ENCODE results near the gene PRAME.

DNA sequence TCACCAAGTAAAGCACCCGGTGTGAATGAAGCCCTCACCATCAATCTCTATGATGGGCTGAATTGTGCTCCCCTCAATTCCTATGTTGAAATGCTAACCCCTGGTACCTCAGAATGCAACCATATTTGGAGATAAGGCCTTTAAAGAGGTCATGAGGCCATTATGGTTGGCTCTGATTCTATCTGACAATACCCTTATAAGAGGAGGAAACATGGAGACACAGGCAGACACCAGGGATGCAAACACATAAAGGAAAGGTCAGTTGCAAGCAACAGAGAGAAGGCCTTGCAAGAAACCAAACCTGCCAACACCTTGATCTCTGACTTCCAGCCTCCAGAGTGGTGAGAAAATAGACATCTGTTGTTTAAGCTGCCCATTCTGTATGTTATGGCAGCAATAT, 25.6 kb downstream of the PRAME start:
- TF ChIP-seq, protein P1, sequence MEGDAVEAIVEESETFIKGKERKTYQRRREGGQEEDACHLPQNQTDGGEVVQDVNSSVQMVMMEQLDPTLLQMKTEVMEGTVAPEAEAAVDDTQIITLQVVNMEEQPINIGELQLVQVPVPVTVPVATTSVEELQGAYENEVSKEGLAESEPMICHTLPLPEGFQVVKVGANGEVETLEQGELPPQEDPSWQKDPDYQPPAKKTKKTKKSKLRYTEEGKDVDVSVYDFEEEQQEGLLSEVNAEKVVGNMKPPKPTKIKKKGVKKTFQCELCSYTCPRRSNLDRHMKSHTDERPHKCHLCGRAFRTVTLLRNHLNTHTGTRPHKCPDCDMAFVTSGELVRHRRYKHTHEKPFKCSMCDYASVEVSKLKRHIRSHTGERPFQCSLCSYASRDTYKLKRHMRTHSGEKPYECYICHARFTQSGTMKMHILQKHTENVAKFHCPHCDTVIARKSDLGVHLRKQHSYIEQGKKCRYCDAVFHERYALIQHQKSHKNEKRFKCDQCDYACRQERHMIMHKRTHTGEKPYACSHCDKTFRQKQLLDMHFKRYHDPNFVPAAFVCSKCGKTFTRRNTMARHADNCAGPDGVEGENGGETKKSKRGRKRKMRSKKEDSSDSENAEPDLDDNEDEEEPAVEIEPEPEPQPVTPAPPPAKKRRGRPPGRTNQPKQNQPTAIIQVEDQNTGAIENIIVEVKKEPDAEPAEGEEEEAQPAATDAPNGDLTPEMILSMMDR (IDR thresholded peaks at IDR 0.05), result no peak
- TF ChIP-seq POLR2AphosphoS5 (IDR thresholded peaks at IDR 0.05) (no peak), POLR2A (IDR thresholded peaks at IDR 0.05) (no peak)

All from gastroesophageal sphincter (tissue), 3 donors.